Type B pancreatic cell (in vitro differentiated cells): ENCODE measurements around the gene RALGPS1. TPM values are rescaled to one million over a fixed set of nuclear protein-coding genes. Genes with fewer than 3 reads are reported as not detected.
A peak's percentile ranks its signal among the peaks of the same experiment; 100 is the strongest.

Source experiments
- DNase-seq: peaks from one replicate; pipeline ENCODE4 v3.0.0; 2021; ENCODE audit warnings: mixed read lengths; ENCODE audit not compliant: unreplicated experiment; ENCODE audit errors: extremely low spot score
- H3K27ac Mint-ChIP-seq: 2 replicates; pipeline ENCODE4 v1.8.0; 2021; ENCODE audit warnings: mild to moderate bottlenecking, mixed read lengths
- H3K27me3 Mint-ChIP-seq: 2 replicates; pipeline ENCODE4 v1.8.0; 2021; ENCODE audit warnings: mixed read lengths
- H3K36me3 Mint-ChIP-seq: 2 replicates; pipeline ENCODE4 v1.8.0; 2021; ENCODE audit warnings: mixed read lengths
- H3K4me1 Mint-ChIP-seq: one replicate; pipeline ENCODE4 v1.8.0; 2021; ENCODE audit warnings: mixed read lengths; ENCODE audit not compliant: unreplicated experiment
- H3K4me3 Mint-ChIP-seq: 2 replicates; pipeline ENCODE4 v1.8.0; 2021; ENCODE audit warnings: mild to moderate bottlenecking, mixed read lengths
- H3K9me3 Mint-ChIP-seq: 2 replicates; pipeline ENCODE4 v1.8.0; 2021; ENCODE audit warnings: mixed read lengths
- CTCF ChIP-seq: fragments of 200-600 bp; sonication (generic); conservative IDR thresholded peaks from 2 replicates; pipeline ENCODE4 v1.5.0; 2021; ENCODE audit warnings: antibody characterized with exemption, mild to moderate bottlenecking
- total RNA-seq: library from RNA; stranded (reverse); gene quantifications from 2 replicates; pipeline ENCODE4 v1.2.1, GENCODE V29; 2021; ENCODE audit warnings: low replicate concordance

The RALGPS1 gene
- total RNA-seq, 1 donor from 2014 or later = 16.7 TPM

- H3K27me3 Mint-ChIP-seq = no peaks in the 10 kb centered on the region
- H3K27ac Mint-ChIP-seq = no peak overlapping the region
- DNase-seq = no peak
- H3K4me3 Mint-ChIP-seq = no peak overlapping the region
- H3K4me1 Mint-ChIP-seq = peaks cover 22% of the 10 kb centered on the region
- no peaks in the 10 kb centered on the region for H3K9me3 Mint-ChIP-seq
- no peak for TF ChIP-seq CTCF
- no peaks in the 10 kb centered on the region for H3K36me3 Mint-ChIP-seq
These were observed 299.3 kb downstream of the RALGPS1 start for GRCh38 chr9:127213859-127214258.

GRCh38 chr9:127214421-127215267, 300.1 kb downstream of the RALGPS1 start:
- Mint-ChIP-seq H3K4me3 (no peak overlapping the region), H3K27me3 (no peaks in the 10 kb centered on the region), H3K4me1 (peaks cover 20% of the 10 kb centered on the region), H3K36me3 (no peaks in the 10 kb centered on the region), H3K9me3 (no peaks in the 10 kb centered on the region), H3K27ac (no peak overlapping the region)
- no peak for DNase-seq
- peak; percentile 88 for TF ChIP-seq CTCF

GRCh38 chr9:127215268-127216209, 301.0 kb downstream of the RALGPS1 start:
- DNase-seq = no peak
- H3K4me1 Mint-ChIP-seq = peaks cover 11% of the 10 kb centered on the region

GRCh38 chr9:127216210-127216887, 301.8 kb downstream of the RALGPS1 start:
- TF ChIP-seq CTCF = no peak
- Mint-ChIP-seq H3K27me3 (no peaks in the 10 kb centered on the region), H3K27ac (no peak overlapping the region), H3K36me3 (no peaks in the 10 kb centered on the region), H3K9me3 (no peaks in the 10 kb centered on the region), H3K4me1 (peaks cover 6% of the 10 kb centered on the region), H3K4me3 (no peak overlapping the region)
- DNase-seq = no peak

More at GRCh38 chr9:127215268-127216209, 301.0 kb downstream of the RALGPS1 start:
- Mint-ChIP-seq H3K9me3 (no peaks in the 10 kb centered on the region), H3K4me3 (no peak overlapping the region), H3K27me3 (no peaks in the 10 kb centered on the region), H3K36me3 (no peaks in the 10 kb centered on the region), H3K27ac (no peak overlapping the region)
- TF ChIP-seq CTCF = no peak

- H3K4me3 Mint-ChIP-seq = no peak overlapping the region
- H3K36me3 Mint-ChIP-seq = no peaks in the 10 kb centered on the region
- DNase-seq = no peak
- H3K27ac Mint-ChIP-seq = no peak overlapping the region
- TF ChIP-seq CTCF = no peak
- H3K9me3 Mint-ChIP-seq = no peaks in the 10 kb centered on the region
- H3K4me1 Mint-ChIP-seq = peaks cover 6% of the 10 kb centered on the region
- H3K27me3 Mint-ChIP-seq = peaks cover under 1% of the 10 kb centered on the region
These were observed 302.3 kb downstream of the RALGPS1 start for GRCh38 chr9:127216888-127217217.
